ENCODE results near the gene ATP11B.

GRCh38 chr3:182785756-182786155 is 7.5 kb upstream of the ATP11B start:
- no peak for TF ChIP-seq CTCF (IDR thresholded peaks at IDR 0.05)
- TF ChIP-seq POLR2A (IDR thresholded peaks at IDR 0.05): no peak

Data from tibial nerve (tissue), 3 donors.